CD4-positive, alpha-beta T cell (primary cell): Measurements from ENCODE around the gene CYB561. TPM values are rescaled to one million over a fixed set of nuclear protein-coding genes. Genes with fewer than 3 reads are reported as not detected.

ENCODE experiments used
- ATAC-seq: fragments of 200-7000 bp; cut with Tn5 transposase; one replicate; pipeline ENCODE4 v1.10.0; 2022; ENCODE audit warnings: mild to moderate bottlenecking; ENCODE audit not compliant: poor library complexity
- CTCF ChIA-PET: fragments of 350-600 bp; sonication (Branson Sonifier 250); formaldehyde crosslinking; loops from one replicate; lab custom pipeline; 2021; ENCODE audit warnings: antibody characterized with exemption, inconsistent platforms; lab: Charles Lee
- POLR2A ChIA-PET: fragments of 350-600 bp; sonication (Branson Sonifier 250); formaldehyde crosslinking; loops from one replicate; lab custom pipeline; 2021; ENCODE audit warnings: antibody characterized with exemption, inconsistent platforms; lab: Charles Lee
- DNase-seq, 14 experiments: peaks; one replicate each; pipeline ENCODE4 v3.0.0-alpha.2; 2013 to 2020; ENCODE audit warnings: mixed read lengths in 2 of 14
- H3K27ac ChIP-seq, 2 donors: one replicate each; pipeline versions ENCODE4 v1.5.1 to v1.7.0; 2013; ENCODE audit warnings: low read length in 2 of 2, low read depth in 1 of 2, mild to moderate bottlenecking in 1 of 2
- H3K27me3 ChIP-seq, 2 experiments: 1 replicate in 1 of 2; 2 replicates in 1 of 2; pipeline versions ENCODE4 v1.6.1 to v1.7.0; 2013; ENCODE audit warnings: low read length in 2 of 2, control low read depth in 1 of 2, mild to moderate bottlenecking in 1 of 2, moderate library complexity in 1 of 2; ENCODE audit not compliant: insufficient read depth in 2 of 2, control insufficient read depth in 1 of 2
- H3K36me3 ChIP-seq: one replicate; pipeline ENCODE4 v1.6.1; 2013; ENCODE audit warnings: low read length, control low read depth; ENCODE audit not compliant: insufficient read depth
- H3K4me1 ChIP-seq: one replicate; pipeline ENCODE4 v1.6.1; 2013; ENCODE audit warnings: low read length, control low read depth; ENCODE audit not compliant: insufficient read depth
- H3K4me3 ChIP-seq: one replicate; pipeline ENCODE4 v1.5.1; 2013; ENCODE audit warnings: mild to moderate bottlenecking, low read length, moderate library complexity
- H3K9me3 ChIP-seq, 2 experiments: 1 replicate in 1 of 2; 2 replicates in 1 of 2; pipeline versions ENCODE4 v1.6.1 to v1.7.0; 2013; ENCODE audit warnings: low read length in 2 of 2, mild to moderate bottlenecking in 2 of 2, control low read depth in 1 of 2, moderate library complexity in 1 of 2; ENCODE audit not compliant: control insufficient read depth in 1 of 2, insufficient read depth in 1 of 2
- H3K27ac Mint-ChIP-seq: one replicate; pipeline ENCODE4 v1.8.0; 2020; ENCODE audit warnings: mixed read lengths
- H3K27me3 Mint-ChIP-seq: one replicate; pipeline ENCODE4 v1.8.0; 2021; ENCODE audit warnings: mixed read lengths
- H3K36me3 Mint-ChIP-seq: one replicate; pipeline ENCODE4 v1.8.0; 2021; ENCODE audit warnings: low read depth, mixed read lengths
- H3K4me1 Mint-ChIP-seq: one replicate; pipeline ENCODE4 v1.8.0; 2021; ENCODE audit warnings: low read depth, mixed read lengths
- H3K4me3 Mint-ChIP-seq: one replicate; pipeline ENCODE4 v1.8.0; 2020; ENCODE audit warnings: mild to moderate bottlenecking, mixed read lengths
- H3K9me3 Mint-ChIP-seq: one replicate; pipeline ENCODE4 v1.8.0; 2020; ENCODE audit warnings: mixed read lengths
- CTCF ChIP-seq: fragments of 200-600 bp; IDR thresholded peaks from one replicate; pipeline ENCODE4 v1.8.0; 2022; ENCODE audit warnings: antibody characterized with exemption, mild to moderate bottlenecking
- intact Hi-C, 2 experiments: fragments of 100-400 bp; cut with DNase I in 1 of 2; cut with micrococcal nuclease in 1 of 2; formaldehyde crosslinking; loops; one replicate each; pipeline versions ENCODE4 v1.15.1 to v1.9.0; 2023 to 2025; cut with DNase I, micrococcal nuclease
- total RNA-seq, 174 experiments: library from RNA in 2 of 174; stranded (reverse) in 2 of 174; gene quantifications; one replicate each; pipeline ENCODE4 v1.2.3 and lab custom pipeline; 2021 to 2026

The CYB561 gene
- total RNA-seq, 2 experiments from 2014 or later, result 17.4 to 18.1 TPM

- no peak overlapping the region for H3K27ac ChIP-seq
These were observed 45.3 kb upstream of the CYB561 start for GRCh38 chr17:63491413-63491812.

GRCh38 chr17:63490858-63491400 is 44.8 kb upstream of the CYB561 start:
- ATAC-seq, result no peak
- H3K27me3 Mint-ChIP-seq, result no peaks in the 10 kb centered on the region

More at GRCh38 chr17:63491413-63491812, 45.3 kb upstream of the CYB561 start:
- Histone ChIP-seq H3K4me1 (no peaks in the 10 kb centered on the region), H3K9me3 (no peaks in the 10 kb centered on the region), H3K36me3 (no peaks in the 10 kb centered on the region), H3K27me3 (no peaks in the 10 kb centered on the region), H3K4me3 (no peak overlapping the region)
- no peaks in the 10 kb centered on the region for H3K4me1 Mint-ChIP-seq
- H3K27ac Mint-ChIP-seq, result no peak overlapping the region
- H3K9me3 Mint-ChIP-seq, result no peaks in the 10 kb centered on the region
- intact Hi-C loops, result no loop called here
- CTCF ChIA-PET, result no interaction called here
- ATAC-seq (no peak), DNase-seq (no peak)
- no peak overlapping the region for H3K4me3 Mint-ChIP-seq
- no peaks in the 10 kb centered on the region for H3K27me3 Mint-ChIP-seq
- H3K36me3 Mint-ChIP-seq, result no peaks in the 10 kb centered on the region
- no peak for TF ChIP-seq CTCF
- POLR2A ChIA-PET, result no interaction called here

GRCh38 chr17:63490329-63490728 is 44.2 kb upstream of the CYB561 start:
- no peak overlapping the region for H3K4me3 ChIP-seq
- Mint-ChIP-seq H3K9me3 (no peaks in the 10 kb centered on the region), H3K36me3 (no peaks in the 10 kb centered on the region), H3K4me3 (no peak overlapping the region), H3K27me3 (no peaks in the 10 kb centered on the region), H3K27ac (no peak overlapping the region), H3K4me1 (no peaks in the 10 kb centered on the region)
- H3K27me3 ChIP-seq, result no peaks in the 10 kb centered on the region
- intact Hi-C loops, result no loop called here
- POLR2A ChIA-PET, result no interaction called here
- H3K4me1 ChIP-seq, result no peaks in the 10 kb centered on the region
- no peak overlapping the region for H3K27ac ChIP-seq
- ATAC-seq (no peak), DNase-seq (no peak)
- H3K36me3 ChIP-seq, result no peaks in the 10 kb centered on the region
- no peaks in the 10 kb centered on the region for H3K9me3 ChIP-seq
- TF ChIP-seq CTCF, result no peak
- CTCF ChIA-PET, result no interaction called here

More at GRCh38 chr17:63490858-63491400, 44.8 kb upstream of the CYB561 start:
- Histone ChIP-seq H3K4me1 (no peaks in the 10 kb centered on the region), H3K4me3 (no peak overlapping the region), H3K27me3 (no peaks in the 10 kb centered on the region), H3K27ac (no peak overlapping the region), H3K36me3 (no peaks in the 10 kb centered on the region), H3K9me3 (no peaks in the 10 kb centered on the region)
- no peaks in the 10 kb centered on the region for H3K4me1 Mint-ChIP-seq
- H3K9me3 Mint-ChIP-seq, result no peaks in the 10 kb centered on the region
- TF ChIP-seq CTCF, result no peak
- no peak overlapping the region for H3K4me3 Mint-ChIP-seq
- DNase-seq, result no peak
- ChIA-PET POLR2A (no interaction called here), CTCF (no interaction called here)
- intact Hi-C loops, result no loop called here
- H3K27ac Mint-ChIP-seq, result no peak overlapping the region
- H3K36me3 Mint-ChIP-seq, result no peaks in the 10 kb centered on the region
